Activated CD4-positive, alpha-beta T cell treated with anti-CD3 and anti-CD28 coated beads, Interleukin-2, amount 50 U/mL, for 1 hour (primary cell): ENCODE data around the gene GOLIM4.

Source experiments
- DNase-seq: peaks from one replicate; pipeline ENCODE4 v3.0.0-alpha.2; 2020

Gene GOLIM4

GRCh38 chr3:167989999-167990398 is 105.7 kb downstream of the GOLIM4 start:
- no peak for DNase-seq

- no peak for DNase-seq
Observed at GRCh38 chr3:167989066-167989465, 106.7 kb downstream of the GOLIM4 start.

- DNase-seq, result no peak
Observed at GRCh38 chr3:167983583-167983982, 112.1 kb downstream of the GOLIM4 start.

- DNase-seq, result no peak
Observed at GRCh38 chr3:167978486-167978885, 117.2 kb downstream of the GOLIM4 start.

- no peak for DNase-seq
Observed at GRCh38 chr3:167978071-167978470, 117.7 kb downstream of the GOLIM4 start.

GRCh38 chr3:167976516-167977361 is 119.0 kb downstream of the GOLIM4 start:
- DNase-seq, result no peak

- DNase-seq, result no peak
Observed at GRCh38 chr3:167973901-167974300, 121.8 kb downstream of the GOLIM4 start.

GRCh38 chr3:167973046-167973445 is 122.7 kb downstream of the GOLIM4 start:
- no peak for DNase-seq

- DNase-seq, result no peak
Observed at GRCh38 chr3:167972502-167972901, 123.2 kb downstream of the GOLIM4 start.

GRCh38 chr3:167969548-167969947 is 126.2 kb downstream of the GOLIM4 start:
- DNase-seq, result no peak

- no peak for DNase-seq
Observed at GRCh38 chr3:167967257-167968036, 128.3 kb downstream of the GOLIM4 start.
